Renal pelvis (tissue), 12 donors: ENCODE measurements around the gene F12. TPM values are rescaled to one million over a fixed set of nuclear protein-coding genes. Genes with fewer than 3 reads are reported as not detected.

Experiments
- DNase-seq: peaks from one replicate; pipeline ENCODE4 v3.0.0-alpha.2; 2013
- long read RNA-seq, 16 experiments: transcript quantifications; one replicate each; lab custom pipeline, GENCODE V29; 2026
- polyA plus RNA-seq, 3 donors: library from polyadenylated mRNA; unstranded; fragments of 120-200 nt; gene quantifications; one replicate each; pipeline ENCODE4 v1.2.1, GENCODE V29; 2013; ENCODE audit not compliant: insufficient read length in 3 of 3

The F12 gene
- 10 to 100 TPM in 2 of 3 donors, 1 to 10 TPM in 1; 9.1 to 22.1 (median 20.7) TPM for polyA plus RNA-seq
- long read RNA-seq, donor 1 = 0 reads
- long read RNA-seq, donor 2 = 0 reads
- long read RNA-seq, donor 3 = 0 reads
- long read RNA-seq, donor 4 = 0 reads
- long read RNA-seq, donor 5 = 0 reads
- long read RNA-seq, donor 6, partial matches to known transcripts = 0 of 1 reads
- long read RNA-seq, donor 6, other reads (novel, unspliced or antisense) = 0 of 1 reads
- long read RNA-seq, donor 7, partial matches to known transcripts = 13 of 13 reads
- long read RNA-seq, donor 7, other reads (novel, unspliced or antisense) = 0 of 13 reads
- long read RNA-seq, donor 8 = 0 reads
- long read RNA-seq, donor 9 = 0 reads
- long read RNA-seq, donor 10 = 0 reads
- long read RNA-seq, donor 11 = 0 reads
- long read RNA-seq, donor 12, partial matches to known transcripts = 36 of 36 reads
- long read RNA-seq, donor 12, other reads (novel, unspliced or antisense) = 0 of 36 reads
- long read RNA-seq, donor 13, partial matches to known transcripts = 0 of 1 reads
- long read RNA-seq, donor 13, other reads (novel, unspliced or antisense) = 0 of 1 reads
- long read RNA-seq, donor 14, partial matches to known transcripts = 14 of 14 reads
- long read RNA-seq, donor 14, other reads (novel, unspliced or antisense) = 0 of 14 reads
- long read RNA-seq, donor 15 = 0 reads
- long read RNA-seq, donor 16 = 0 reads

DNA sequence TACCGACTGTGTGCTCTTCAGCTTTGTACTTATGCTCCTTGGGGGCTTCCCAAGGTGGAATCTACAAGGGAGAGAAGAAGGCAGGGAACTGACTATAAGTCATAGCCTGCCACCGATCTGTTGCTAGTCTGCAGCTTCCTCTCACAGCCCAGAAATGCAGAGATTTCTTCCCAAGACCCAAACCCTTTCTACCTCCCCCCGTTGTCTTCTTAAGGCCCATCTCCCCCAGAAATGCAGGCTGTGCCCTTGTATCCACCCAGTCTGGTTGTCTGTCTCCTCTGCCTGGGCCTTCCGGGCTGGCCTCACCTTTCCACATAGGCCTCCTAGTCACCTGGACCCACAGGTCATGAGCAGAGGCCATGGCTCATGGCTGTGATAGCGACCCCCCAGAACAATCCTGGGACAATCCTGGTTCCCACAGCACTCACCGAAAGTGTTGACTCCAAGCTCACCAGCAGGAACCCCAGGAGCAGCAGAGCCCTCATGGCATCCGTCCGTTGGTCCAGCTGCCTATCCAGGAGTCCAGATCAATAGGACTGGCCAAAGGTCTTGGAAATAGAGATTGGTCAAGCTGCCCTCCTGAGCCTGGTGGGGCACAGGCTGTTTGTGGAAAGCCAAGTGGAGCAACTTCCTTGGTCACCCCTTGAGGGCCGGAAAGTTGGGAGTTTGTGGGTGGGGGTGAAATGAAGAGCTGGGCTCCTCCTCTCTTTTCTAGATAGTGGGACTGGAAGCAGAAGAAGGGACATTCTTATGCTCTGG lies at the start of gene F12:
TSS of gene F12 (minus strand) at position 522 of the 759 bp plus-strand sequence. CDS start at position 485, 37 bp downstream.
- no peak for DNase-seq

- no peak for DNase-seq
These were observed 49.6 kb upstream of the F12 start for GRCh38 chr5:177458912-177459350.

DNA sequence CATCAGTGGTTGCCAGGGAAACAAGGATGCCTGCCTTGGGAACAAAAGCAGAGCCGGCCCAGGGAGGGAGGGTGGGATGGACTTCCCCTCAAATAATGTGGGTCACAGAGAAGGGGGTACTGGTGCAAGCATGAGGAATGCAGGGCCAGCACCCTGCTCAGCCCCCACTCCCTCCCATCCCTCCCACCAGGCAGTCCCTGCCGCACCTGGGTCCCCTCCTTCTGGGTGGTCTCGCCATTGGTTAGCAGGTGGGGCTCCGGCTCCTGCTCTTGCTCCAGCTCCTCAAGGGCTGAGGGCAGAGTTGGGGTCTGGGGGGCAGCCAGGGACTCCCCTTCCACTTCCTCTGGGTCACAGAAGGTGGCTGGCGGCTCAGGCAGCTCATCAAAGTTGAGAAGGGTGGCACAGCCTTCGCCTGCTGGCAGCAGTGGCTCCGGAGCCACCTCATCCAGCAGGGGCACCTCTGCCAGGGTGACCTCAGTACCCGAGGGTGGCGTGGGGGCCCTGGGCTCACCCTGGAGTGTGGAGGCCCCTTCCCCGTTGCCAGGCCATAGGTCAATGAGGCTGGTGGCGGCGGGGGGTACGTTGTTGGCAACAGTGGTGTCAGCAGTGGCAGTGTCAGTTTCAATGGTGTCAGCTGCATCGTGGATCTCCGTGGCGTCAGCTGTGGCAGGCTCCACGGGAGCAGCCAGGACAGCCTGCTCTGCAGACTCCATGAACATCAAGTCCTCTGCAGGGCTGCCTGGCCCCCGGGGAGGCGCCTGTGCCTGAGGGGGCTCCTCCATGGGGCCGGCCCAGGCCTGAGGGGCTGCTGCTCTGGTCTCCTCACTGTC lies 48.7 kb upstream of the F12 start:
- no peak for DNase-seq

DNA sequence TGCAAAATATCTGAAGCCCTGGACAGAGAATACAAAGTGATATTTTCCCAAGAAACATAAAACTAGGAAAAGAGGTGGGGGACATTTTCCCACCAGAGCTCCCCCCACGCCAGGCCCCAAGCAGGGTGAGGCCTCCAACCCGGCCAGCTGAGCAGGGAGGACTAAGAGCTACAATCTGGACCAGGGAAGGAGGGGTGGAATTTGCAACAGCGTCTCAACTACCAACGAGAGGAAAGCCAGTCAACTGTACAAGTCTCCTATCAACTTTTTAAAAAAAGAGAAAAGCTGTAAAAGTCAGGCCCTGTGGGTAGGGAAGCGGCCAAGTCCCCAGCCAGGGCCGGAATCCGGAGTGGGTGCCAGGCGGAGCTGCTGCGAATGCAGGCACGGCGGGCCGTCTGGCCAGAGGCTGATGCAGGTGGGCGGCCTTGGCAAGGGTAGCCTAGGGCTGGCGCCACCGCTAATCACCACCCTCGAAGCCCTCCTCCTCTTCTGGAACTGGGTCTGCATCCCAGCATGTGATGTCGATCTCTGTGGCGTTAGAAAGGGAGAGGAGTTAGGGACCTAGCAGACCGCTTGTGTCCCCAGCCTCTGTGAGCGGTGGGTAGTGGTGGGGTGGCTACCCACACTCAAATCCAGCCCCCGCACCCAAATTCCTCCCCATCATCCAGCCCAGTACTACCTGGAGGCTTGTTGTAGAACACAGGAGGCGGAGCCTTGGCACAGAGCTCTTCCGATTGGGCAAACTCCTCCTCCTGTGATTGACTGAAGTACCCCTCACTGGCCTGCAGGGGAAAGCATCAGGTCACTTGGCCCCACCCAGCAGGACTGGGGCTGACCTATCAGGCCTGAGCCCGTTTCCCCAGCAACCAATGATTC lies 47.9 kb upstream of the F12 start:
- DNase-seq = peak; percentile 94

DNA sequence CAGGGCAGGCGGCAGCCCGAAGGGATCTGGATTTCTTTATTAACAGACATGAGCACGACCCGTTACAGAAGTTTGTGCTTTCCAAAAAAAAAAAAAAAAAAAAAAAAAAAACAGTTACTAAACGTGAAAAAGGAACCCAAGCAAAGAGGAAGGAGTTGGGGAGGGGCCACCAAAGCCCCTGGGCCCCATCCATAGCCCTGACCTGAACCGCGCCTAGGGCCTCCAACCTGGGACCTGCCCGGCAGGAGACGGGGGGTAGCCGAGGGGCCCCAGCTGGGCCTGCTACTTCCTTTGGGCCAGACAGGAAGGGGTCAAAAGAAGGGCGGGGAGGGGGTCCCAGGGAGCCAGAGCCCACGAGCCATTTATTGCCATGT lies 47.2 kb upstream of the F12 start:
- no peak for DNase-seq

DNA sequence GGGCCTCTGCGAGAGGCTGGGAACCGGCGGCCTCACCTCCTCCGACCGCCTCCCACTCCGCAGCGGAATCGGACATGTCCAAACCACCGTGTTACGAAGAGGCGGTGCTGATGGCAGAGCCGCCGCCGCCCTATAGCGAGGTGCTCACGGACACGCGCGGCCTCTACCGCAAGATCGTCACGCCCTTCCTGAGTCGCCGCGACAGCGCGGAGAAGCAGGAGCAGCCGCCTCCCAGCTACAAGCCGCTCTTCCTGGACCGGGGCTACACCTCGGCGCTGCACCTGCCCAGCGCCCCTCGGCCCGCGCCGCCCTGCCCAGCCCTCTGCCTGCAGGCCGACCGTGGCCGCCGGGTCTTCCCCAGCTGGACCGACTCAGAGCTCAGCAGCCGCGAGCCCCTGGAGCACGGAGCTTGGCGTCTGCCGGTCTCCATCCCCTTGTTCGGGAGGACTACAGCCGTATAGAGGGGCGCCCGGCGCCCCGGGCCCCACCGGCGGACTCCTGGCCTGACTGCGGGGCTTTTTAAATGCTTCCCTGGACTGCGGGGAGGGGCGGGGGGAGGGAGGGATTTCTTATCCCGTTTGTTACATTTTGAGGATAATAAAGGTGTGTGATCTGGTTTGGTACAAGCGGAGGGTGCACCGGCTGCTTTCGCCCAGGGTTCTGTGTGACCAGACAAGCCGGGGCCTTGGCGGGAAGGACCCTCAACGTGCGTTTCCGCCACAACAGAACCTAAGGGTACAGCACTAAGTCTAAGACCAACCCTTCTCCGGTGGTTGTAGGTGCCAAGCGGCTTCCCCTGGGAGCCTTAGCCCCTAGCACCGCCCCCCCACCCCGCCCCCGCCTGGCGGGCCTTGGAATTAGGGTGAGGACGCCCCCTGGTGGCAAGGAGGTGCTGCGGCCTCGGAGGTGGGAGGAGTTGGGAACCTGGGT lies 46.6 kb upstream of the F12 start:
- DNase-seq = peak; percentile 92

- DNase-seq = peak; percentile 80
These were observed 45.8 kb upstream of the F12 start for GRCh38 chr5:177455036-177455660.

- DNase-seq = peak; percentile 90
These were observed 45.2 kb upstream of the F12 start for GRCh38 chr5:177454397-177455035.

GRCh38 chr5:177453852-177454396 lies 44.6 kb upstream of the F12 start:
- DNase-seq = peak; percentile 27

DNA sequence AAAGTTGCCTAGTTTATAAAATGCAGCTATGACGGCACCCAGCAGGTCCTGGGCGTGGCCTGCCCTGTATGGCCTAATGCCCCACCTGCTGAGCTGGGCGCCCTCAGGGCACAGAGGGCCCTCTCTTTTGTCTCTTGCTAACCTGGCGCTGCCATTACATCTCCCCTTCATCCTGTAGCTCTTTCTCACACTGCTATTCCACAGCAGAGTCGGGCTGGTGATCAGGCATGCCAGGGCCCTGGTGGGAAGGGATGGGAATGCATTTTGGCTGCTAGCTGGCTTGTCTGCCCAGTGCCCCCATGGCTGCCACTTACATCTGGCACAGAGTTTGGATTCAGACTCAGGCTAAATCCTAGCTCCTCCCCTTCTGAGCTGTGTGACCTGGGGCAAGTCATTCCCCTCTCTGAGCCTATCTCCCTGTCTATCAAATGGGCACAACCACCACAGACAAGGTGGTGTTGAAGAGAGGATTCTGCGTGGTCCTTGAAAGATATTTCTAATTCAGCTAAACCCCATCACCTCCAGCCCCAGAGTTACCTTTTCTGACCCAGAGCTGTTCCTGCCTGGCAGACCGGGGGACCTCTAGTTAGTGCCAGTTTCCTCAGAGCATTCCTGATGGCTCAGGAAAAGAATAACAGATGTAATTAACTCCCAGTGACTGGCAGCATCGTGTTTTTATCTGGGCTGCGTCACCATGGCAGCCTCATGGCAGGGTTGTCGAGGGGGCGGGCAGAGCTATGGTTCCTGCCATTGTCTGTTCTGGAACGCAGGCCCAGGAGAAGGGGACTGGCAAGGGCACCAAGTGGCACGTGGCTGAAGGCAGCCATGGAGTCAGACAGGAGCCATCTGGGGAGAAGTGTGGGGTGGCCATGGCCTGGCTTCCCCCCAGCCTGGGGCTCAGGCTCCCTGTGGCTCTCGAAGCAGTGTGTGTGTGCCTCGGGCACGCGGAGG lies 43.6 kb upstream of the F12 start:
- DNase-seq = no peak

DNA sequence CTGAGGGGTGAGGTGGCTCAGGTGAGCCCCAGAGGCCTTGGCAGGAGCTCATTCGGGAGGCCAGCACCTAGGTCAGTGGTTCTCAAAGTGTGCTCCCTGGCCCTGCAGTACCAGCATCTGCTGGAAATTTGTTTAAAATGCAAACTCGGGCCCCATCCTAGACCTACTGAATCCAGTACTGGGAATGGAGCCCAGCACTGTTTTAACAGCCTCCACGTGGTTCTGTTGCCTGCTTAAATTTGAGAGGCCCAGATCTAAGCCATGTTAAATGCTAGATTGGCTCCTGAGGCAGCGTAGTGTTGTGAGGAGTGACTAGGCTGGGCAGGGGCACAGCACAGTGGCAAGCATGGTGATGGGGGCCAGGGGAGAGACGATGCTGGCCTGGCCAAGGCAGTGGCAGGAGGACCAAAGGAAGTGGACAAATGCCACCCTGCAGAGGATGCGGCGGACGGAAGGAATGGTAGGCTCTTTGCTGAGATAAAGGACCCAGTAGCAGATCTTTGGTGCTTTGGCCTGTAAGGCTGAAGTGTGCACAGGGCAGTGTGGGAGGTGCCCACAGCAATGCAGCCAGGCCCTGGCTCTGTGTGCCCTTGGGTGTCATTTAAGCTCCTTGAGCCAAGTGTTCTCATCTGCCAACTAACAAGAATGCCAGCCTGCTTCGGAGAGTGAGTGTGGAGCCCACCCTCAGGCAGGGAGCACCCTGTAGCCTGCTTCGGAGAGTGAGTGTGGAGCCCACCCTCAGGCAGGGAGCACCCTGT lies 41.5 kb upstream of the F12 start:
- DNase-seq = no peak

- no peak for DNase-seq
These were observed 40.0 kb upstream of the F12 start for GRCh38 chr5:177449140-177450061.

GRCh38 chr5:177448244-177448950 lies 39.0 kb upstream of the F12 start:
- no peak for DNase-seq

- DNase-seq = no peak
These were observed 38.4 kb upstream of the F12 start for GRCh38 chr5:177447611-177448243.
